SK-N-SH (cell line): Measurements from ENCODE around the gene RBMX2. TPM values are rescaled to one million over a fixed set of nuclear protein-coding genes. Genes with fewer than 3 reads are reported as not detected.
A peak's percentile ranks its signal among the peaks of the same experiment; 100 is the strongest.

Experiments used
- CTCF ChIA-PET: fragments of 300-600, 350-600 bp; formaldehyde crosslinking; extraction: SDS; loops from one replicate; lab custom pipeline; 2021; lab: Yijun Ruan, JAX
- POLR2A ChIA-PET: fragments of 350-600 bp; sonication (Branson Sonifier 250); formaldehyde crosslinking; extraction: SDS; loops from one replicate; lab custom pipeline; 2020; ENCODE audit warnings: antibody characterized with exemption, inconsistent platforms; lab: Yijun Ruan, JAX
- DNase-seq: peaks from one replicate; pipeline ENCODE4 v3.0.0; 2012
- H2AFZ ChIP-seq: fragments of 200-600 bp; sonication (generic); 2 replicates; pipeline ENCODE4 v1.8.1; 2016; ENCODE audit warnings: antibody characterized with exemption, mild to moderate bottlenecking, low read depth
- H3F3A ChIP-seq: fragments of 200-600 bp; sonication (generic); replicated peaks from 2 replicates; pipeline ENCODE3; 2016; ENCODE audit warnings: antibody characterized with exemption, mild to moderate bottlenecking; ENCODE audit not compliant: insufficient read depth
- H3K27ac ChIP-seq, 2 experiments: fragments of 200-500 bp in 1 of 2; fragments of 200-600 bp in 1 of 2; sonication (Bioruptor generic) in 1 of 2; sonication (generic), shearing (Covaris generic) in 1 of 2; 2 replicates each; pipeline versions ENCODE4 v1.5.1 to v1.6.1; 2014 to 2016; ENCODE audit warnings: low read depth in 2 of 2, inconsistent platforms in 1 of 2, low read length in 1 of 2, mild to moderate bottlenecking in 1 of 2, mixed read lengths in 1 of 2
- H3K27me3 ChIP-seq: fragments of 200-600 bp; sonication (generic), shearing (Covaris generic); 2 replicates; pipeline ENCODE4 v1.6.1; 2016; ENCODE audit warnings: mixed run types; ENCODE audit not compliant: insufficient read depth
- H3K36me3 ChIP-seq, 2 experiments: fragments of 200-500 bp in 1 of 2; fragments of 200-600 bp in 1 of 2; sonication (Bioruptor generic) in 1 of 2; sonication (generic) in 1 of 2; replicated peaks in 1 of 2; 2 replicates each; pipeline versions ENCODE3 to v1.5.1; 2014 to 2016; ENCODE audit warnings: low read length in 1 of 2, mild to moderate bottlenecking in 1 of 2; ENCODE audit not compliant: insufficient read depth in 2 of 2, control insufficient read depth in 1 of 2
- H3K4me1 ChIP-seq, 2 experiments: fragments of 200-500 bp in 1 of 2; fragments of 200-600 bp in 1 of 2; sonication (Bioruptor generic) in 1 of 2; sonication (generic), shearing (Covaris generic) in 1 of 2; 2 replicates each; pipeline versions ENCODE4 v1.5.1 to v1.6.1; 2014 to 2016; ENCODE audit warnings: low read depth in 1 of 2, low read length in 1 of 2, mixed run types in 1 of 2; ENCODE audit not compliant: insufficient read depth in 2 of 2, control insufficient read depth in 1 of 2
- H3K4me2 ChIP-seq: fragments of 200-600 bp; sonication (generic), shearing (Covaris generic); 2 replicates; pipeline ENCODE4 v1.6.1; 2017; ENCODE audit warnings: mixed run types
- H3K4me3 ChIP-seq, 2 experiments: fragments of 200-500 bp in 1 of 2; fragments of 200-600 bp in 1 of 2; sonication (Bioruptor generic) in 1 of 2; sonication (generic), shearing (Covaris generic) in 1 of 2; 2 replicates each; pipeline versions ENCODE4 v1.5.1 to v1.8.1; 2014 to 2016; ENCODE audit warnings: low read depth in 2 of 2, inconsistent platforms in 1 of 2, low read length in 1 of 2, mild to moderate bottlenecking in 1 of 2, mixed read lengths in 1 of 2, moderate library complexity in 1 of 2
- H3K79me2 ChIP-seq: fragments of 200-600 bp; sonication (generic); 2 replicates; pipeline ENCODE4 v1.8.1; 2017; ENCODE audit warnings: mild to moderate bottlenecking; ENCODE audit not compliant: insufficient read depth
- H3K9ac ChIP-seq: fragments of 200-600 bp; sonication (generic); 2 replicates; pipeline ENCODE4 v1.6.1; 2017; ENCODE audit warnings: mixed run types
- H3K9me2 ChIP-seq: fragments of 200-600 bp; sonication (generic); 2 replicates; pipeline ENCODE4 v1.6.1; 2017; ENCODE audit warnings: mixed run types
- H3K9me3 ChIP-seq: fragments of 200-600 bp; sonication (generic); 2 replicates; pipeline ENCODE4 v1.6.1; 2017; ENCODE audit warnings: mixed run types, mild to moderate bottlenecking, moderate library complexity
- H4K20me1 ChIP-seq: fragments of 200-600 bp; sonication (generic); 2 replicates; pipeline ENCODE4 v1.6.1; 2017; ENCODE audit warnings: mild to moderate bottlenecking, mixed run types; ENCODE audit not compliant: insufficient read depth
- CHD2 ChIP-seq: fragments of 150-350 bp; IDR thresholded peaks from 2 replicates; pipeline ENCODE4 v1.6.1; 2018; ENCODE audit warnings: low read length; ENCODE audit not compliant: partially characterized antibody
- EZH2phosphoT487 ChIP-seq: fragments of 200-600 bp; sonication (generic); IDR thresholded peaks from 2 replicates; pipeline ENCODE4 v1.6.1; 2017; ENCODE audit warnings: low read depth, mixed run types, mild to moderate bottlenecking, antibody characterized with exemption, moderate library complexity, borderline replicate concordance
- FOXM1 ChIP-seq: IDR thresholded peaks from 2 replicates; pipeline ENCODE4 v1.4.0; 2012; ENCODE audit warnings: low read depth, mild to moderate bottlenecking
- GABPA ChIP-seq: IDR thresholded peaks from 2 replicates; pipeline ENCODE4 v1.4.0; 2012; ENCODE audit warnings: low read depth, mild to moderate bottlenecking
- GATA2 ChIP-seq: sonication (generic); formaldehyde crosslinking; IDR thresholded peaks from 2 replicates; pipeline ENCODE4 v1.5.0; 2020; ENCODE audit warnings: mild to moderate bottlenecking, missing genetic modification reagents
- JUND ChIP-seq: IDR thresholded peaks from 2 replicates; pipeline ENCODE4 v1.4.0; 2012
- MEF2A ChIP-seq: IDR thresholded peaks from 2 replicates; pipeline ENCODE4 v1.4.0; 2012; ENCODE audit warnings: low read depth, borderline replicate concordance
- MXI1 ChIP-seq: IDR thresholded peaks from 2 replicates; pipeline ENCODE4 v1.6.1; 2012; ENCODE audit warnings: mild to moderate bottlenecking, low read depth, low read length, improper control_type of control experiment
- NRF1 ChIP-seq: IDR thresholded peaks from 2 replicates; pipeline ENCODE4 v1.6.1; 2012; ENCODE audit warnings: low read depth, mild to moderate bottlenecking, low read length
- PBX3 ChIP-seq: IDR thresholded peaks from 2 replicates; pipeline ENCODE4; 2012
- RAD21 ChIP-seq: IDR thresholded peaks from 2 replicates; pipeline ENCODE4 v1.6.1; 2012; ENCODE audit warnings: mild to moderate bottlenecking, low read length
- RCOR1 ChIP-seq: fragments of 150-350 bp; IDR thresholded peaks from 2 replicates; pipeline ENCODE4 v1.6.1; 2017; ENCODE audit warnings: antibody characterized with exemption, low read length
- RFX5 ChIP-seq: IDR thresholded peaks from 2 replicates; pipeline ENCODE4 v1.6.1; 2012; ENCODE audit warnings: mild to moderate bottlenecking, improper control_type of control experiment, low read length
- RXRA ChIP-seq: IDR thresholded peaks from 2 replicates; pipeline ENCODE4 v1.4.0; 2012; ENCODE audit warnings: low read depth, mild to moderate bottlenecking, borderline replicate concordance
- TAF1 ChIP-seq: IDR thresholded peaks from 2 replicates; pipeline ENCODE4 v1.6.1; 2012; ENCODE audit warnings: low read depth, mild to moderate bottlenecking, low read length, moderate library complexity, borderline replicate concordance
- TCF12 ChIP-seq: IDR thresholded peaks from 2 replicates; pipeline ENCODE4 v1.4.0; 2012
- WGBS: methylation state at CpG from one replicate; pipeline ENCODE4 v1.1.6; 2017; ENCODE audit warnings: low lambda C conversion rate; 5-methylcytosine and 5-hydroxymethylcytosine counted together
- polyA plus RNA-seq, 3 experiments: library from polyadenylated mRNA; depleted of rRNA; stranded (reverse); fragments of >200 nt; gene quantifications; 2 replicates each; pipeline ENCODE4 v1.2.3, GENCODE V29; 2012
- TF ChIP-seq, protein P1 (sequence below): IDR thresholded peaks from 2 replicates; pipeline ENCODE4 v1.4.0; 2012; ENCODE audit warnings: low read depth, borderline replicate concordance
- TF ChIP-seq, protein P2 (sequence below): fragments of 200-600 bp; sonication (generic); IDR thresholded peaks from 2 replicates; pipeline ENCODE4 v1.6.1; 2017; ENCODE audit warnings: antibody characterized with exemption, mild to moderate bottlenecking, moderate library complexity

Gene RBMX2
- polyA plus RNA-seq, 1 of the 3 experiments (the other 2 are of a cell fraction) = 22.7 TPM

DNA sequence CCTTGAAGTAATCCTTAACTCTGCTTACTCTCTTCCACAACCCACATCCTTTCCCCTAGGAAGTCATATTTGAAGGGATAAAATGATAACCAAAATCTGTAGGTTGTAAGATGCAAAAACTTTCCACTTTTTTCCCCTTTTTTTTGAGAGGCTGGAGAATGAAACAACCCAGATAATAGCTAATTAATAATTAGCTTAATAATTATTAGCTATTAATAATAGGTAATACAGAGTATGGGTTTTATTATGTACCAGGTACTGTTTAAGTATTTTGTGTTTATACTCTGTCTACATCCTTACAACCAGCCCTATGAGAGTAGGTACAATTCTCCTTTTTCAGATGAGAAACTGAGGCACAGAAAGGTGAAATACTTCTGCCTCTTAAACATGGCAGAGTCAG, 25.7 kb upstream of the RBMX2 start:
- Histone ChIP-seq H3K9me2 (no peaks in the 10 kb centered on the region), H3K4me1 (no peaks in the 10 kb centered on the region), H3K36me3 (peaks cover 4 to 6% of the 10 kb centered on the region in 2 experiments), H3K9me3 (no peaks in the 10 kb centered on the region), H3K27ac (no peak overlapping the region), H3K9ac (no peak overlapping the region), H3K79me2 (no peaks in the 10 kb centered on the region), H4K20me1 (no peaks in the 10 kb centered on the region), H3F3A (no peaks in the 10 kb centered on the region), H3K27me3 (no peaks in the 10 kb centered on the region), H3K4me2 (no peak overlapping the region), H3K4me3 (no peak overlapping the region), H2AFZ (no peak overlapping the region)
- ChIA-PET CTCF (no interaction called here), POLR2A (no interaction called here)
- no peak for DNase-seq
- TF ChIP-seq NRF1 (no peak), CHD2 (no peak), JUND (no peak)

- no peak overlapping the region for H3K27ac ChIP-seq
- H3K79me2 ChIP-seq = no peaks in the 10 kb centered on the region
- no peak overlapping the region for H2AFZ ChIP-seq
- H4K20me1 ChIP-seq = no peaks in the 10 kb centered on the region
- ChIA-PET POLR2A (interaction anchor here (0.6 kb wide), 2 partner anchors 38 to 1200 kb away, joined by 3 read pairs; partner anchors contain the start of gene SLC25A14), CTCF (interaction anchor here (1.0 kb wide), 1 partner anchor 538 kb away, joined by 3 read pairs; no protein-coding TSS in a partner anchor)
- no peaks in the 10 kb centered on the region for H3F3A ChIP-seq
- H3K4me3 ChIP-seq = no peak overlapping the region
- TF ChIP-seq FOXM1 (no peak), GATA2 (CRISPR knock-in tag) (peak; percentile 29; the same call in 1 of the 2 replicates)
- no peaks in the 10 kb centered on the region for H3K4me1 ChIP-seq
- H3K4me2 ChIP-seq = no peak overlapping the region
- H3K36me3 ChIP-seq = peaks cover 4 to 6% of the 10 kb centered on the region in 2 experiments
- H3K9me2 ChIP-seq = no peaks in the 10 kb centered on the region
- WGBS = 14% methylated on average over 5 of the region's 5 CpGs
- H3K27me3 ChIP-seq = no peaks in the 10 kb centered on the region
- peak; percentile 31 for DNase-seq
- H3K9me3 ChIP-seq = no peaks in the 10 kb centered on the region
- no peak overlapping the region for H3K9ac ChIP-seq
Observed at GRCh38 chrX:130378024-130378669, 23.6 kb upstream of the RBMX2 start.

GRCh38 chrX:130385520-130385919, 16.3 kb upstream of the RBMX2 start, which contains the start of gene GPR119:
TSS of gene GPR119 (minus strand) at chrX:130385674. CDS start at chrX:130385447, 227 bp downstream.
- ChIA-PET POLR2A (no interaction called here), CTCF (interaction anchor here (1.1 to 2.5 kb wide), 4 partner anchors 9 to 531 kb away, joined by 3 to 10 read pairs (median 3); no protein-coding TSS in a partner anchor)
- Histone ChIP-seq H3K4me1 (no peaks in the 10 kb centered on the region), H3K9me3 (no peaks in the 10 kb centered on the region), H3K4me3 (no peak within 1 kb of the TSS), H2AFZ (no peak within 1 kb of the TSS), H3K36me3 (no peaks in the 10 kb centered on the region), H3K9me2 (no peaks in the 10 kb centered on the region), H3K27me3 (peaks cover 6% of the 10 kb centered on the region; the same call in 1 of the 2 replicates), H3F3A (no peaks in the 10 kb centered on the region), H3K27ac (no peak within 1 kb of the TSS), H3K79me2 (no peaks in the 10 kb centered on the region), H4K20me1 (no peaks in the 10 kb centered on the region), H3K4me2 (no peak within 1 kb of the TSS), H3K9ac (no peak within 1 kb of the TSS)
- WGBS = 40% methylated on average over 3 of the region's 4 CpGs
- DNase-seq = no peak
- TF ChIP-seq NRF1 (no peak), CHD2 (no peak), RXRA (no peak), RAD21 (no peak), RCOR1 (no peak), TCF12 (no peak), GATA2 (CRISPR knock-in tag) (no peak), TAF1 (no peak), MXI1 (no peak), JUND (no peak), MEF2A (no peak), GABPA (no peak), PBX3 (no peak), RFX5 (no peak), EZH2phosphoT487 (no peak)
- TF ChIP-seq, protein P1, sequence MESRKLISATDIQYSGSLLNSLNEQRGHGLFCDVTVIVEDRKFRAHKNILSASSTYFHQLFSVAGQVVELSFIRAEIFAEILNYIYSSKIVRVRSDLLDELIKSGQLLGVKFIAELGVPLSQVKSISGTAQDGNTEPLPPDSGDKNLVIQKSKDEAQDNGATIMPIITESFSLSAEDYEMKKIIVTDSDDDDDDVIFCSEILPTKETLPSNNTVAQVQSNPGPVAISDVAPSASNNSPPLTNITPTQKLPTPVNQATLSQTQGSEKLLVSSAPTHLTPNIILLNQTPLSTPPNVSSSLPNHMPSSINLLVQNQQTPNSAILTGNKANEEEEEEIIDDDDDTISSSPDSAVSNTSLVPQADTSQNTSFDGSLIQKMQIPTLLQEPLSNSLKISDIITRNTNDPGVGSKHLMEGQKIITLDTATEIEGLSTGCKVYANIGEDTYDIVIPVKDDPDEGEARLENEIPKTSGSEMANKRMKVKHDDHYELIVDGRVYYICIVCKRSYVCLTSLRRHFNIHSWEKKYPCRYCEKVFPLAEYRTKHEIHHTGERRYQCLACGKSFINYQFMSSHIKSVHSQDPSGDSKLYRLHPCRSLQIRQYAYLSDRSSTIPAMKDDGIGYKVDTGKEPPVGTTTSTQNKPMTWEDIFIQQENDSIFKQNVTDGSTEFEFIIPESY = no peak
- TF ChIP-seq, protein P2, sequence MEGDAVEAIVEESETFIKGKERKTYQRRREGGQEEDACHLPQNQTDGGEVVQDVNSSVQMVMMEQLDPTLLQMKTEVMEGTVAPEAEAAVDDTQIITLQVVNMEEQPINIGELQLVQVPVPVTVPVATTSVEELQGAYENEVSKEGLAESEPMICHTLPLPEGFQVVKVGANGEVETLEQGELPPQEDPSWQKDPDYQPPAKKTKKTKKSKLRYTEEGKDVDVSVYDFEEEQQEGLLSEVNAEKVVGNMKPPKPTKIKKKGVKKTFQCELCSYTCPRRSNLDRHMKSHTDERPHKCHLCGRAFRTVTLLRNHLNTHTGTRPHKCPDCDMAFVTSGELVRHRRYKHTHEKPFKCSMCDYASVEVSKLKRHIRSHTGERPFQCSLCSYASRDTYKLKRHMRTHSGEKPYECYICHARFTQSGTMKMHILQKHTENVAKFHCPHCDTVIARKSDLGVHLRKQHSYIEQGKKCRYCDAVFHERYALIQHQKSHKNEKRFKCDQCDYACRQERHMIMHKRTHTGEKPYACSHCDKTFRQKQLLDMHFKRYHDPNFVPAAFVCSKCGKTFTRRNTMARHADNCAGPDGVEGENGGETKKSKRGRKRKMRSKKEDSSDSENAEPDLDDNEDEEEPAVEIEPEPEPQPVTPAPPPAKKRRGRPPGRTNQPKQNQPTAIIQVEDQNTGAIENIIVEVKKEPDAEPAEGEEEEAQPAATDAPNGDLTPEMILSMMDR = no peak
